Activated effector memory CD4-positive, alpha-beta T cell treated with anti-CD3 and anti-CD28 coated beads, Interleukin-2, amount 50 U/mL, for 16 hours (primary cell): Measurements from ENCODE around the gene EXOC3.
"Not testable (repeated sequence)": the region's sequence is repeated elsewhere in the genome, so short reads cannot be mapped to it uniquely, and the experiment has no call there.

ENCODE experiments used
- DNase-seq: peaks from one replicate; pipeline ENCODE4 v3.0.0-alpha.2; 2020

Gene EXOC3

GRCh38 chr5:507986-508575 lies 65.1 kb downstream of the EXOC3 start:
- not testable (repeated sequence) for DNase-seq

- DNase-seq, result no peak
Observed at GRCh38 chr5:509611-510185, 66.7 kb downstream of the EXOC3 start.

DNA sequence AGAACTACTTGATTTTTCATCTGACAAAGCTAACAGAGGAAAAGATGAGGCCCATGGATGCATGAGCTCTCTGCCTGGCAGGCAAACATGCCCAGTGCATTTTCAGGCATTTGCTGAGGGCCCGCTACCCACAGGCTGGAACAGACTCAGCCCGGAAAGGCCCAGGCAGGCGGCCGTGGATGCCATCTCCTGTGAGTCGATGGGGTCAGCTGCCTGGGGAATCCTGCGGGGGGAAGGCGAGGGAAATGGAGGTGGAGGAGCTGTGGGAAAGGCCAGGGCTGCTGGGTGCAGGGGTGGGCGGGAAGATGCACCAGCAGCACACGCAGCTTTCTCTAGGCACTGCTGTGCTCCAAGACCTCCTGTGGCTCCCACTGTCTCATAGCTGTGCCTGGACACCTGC lies 67.5 kb downstream of the EXOC3 start:
- DNase-seq, result no peak

- DNase-seq, result no peak
Observed at GRCh38 chr5:511476-511875, 68.5 kb downstream of the EXOC3 start.

- DNase-seq, result no peak
Observed at GRCh38 chr5:513216-514100, 70.5 kb downstream of the EXOC3 start.

DNA sequence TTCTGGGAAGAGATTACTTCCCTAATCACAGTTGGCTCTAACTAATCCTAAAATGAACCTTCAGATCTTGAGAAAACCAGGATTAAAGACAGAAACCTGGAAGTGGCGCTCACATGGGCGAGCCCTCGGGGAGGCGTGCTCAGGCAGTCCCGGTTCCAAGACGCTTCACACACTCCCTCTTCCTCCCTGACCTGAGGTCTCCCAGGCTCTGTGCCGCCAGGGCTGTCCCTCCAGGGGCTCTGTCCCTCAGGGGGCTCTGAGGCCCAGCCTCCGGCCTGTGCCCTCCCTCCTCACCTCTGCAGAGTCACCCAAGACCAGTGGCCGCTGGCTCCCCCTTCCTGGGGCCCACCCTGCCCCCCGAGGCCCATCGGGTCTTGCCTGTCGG lies 71.1 kb downstream of the EXOC3 start:
- DNase-seq, result no peak

DNA sequence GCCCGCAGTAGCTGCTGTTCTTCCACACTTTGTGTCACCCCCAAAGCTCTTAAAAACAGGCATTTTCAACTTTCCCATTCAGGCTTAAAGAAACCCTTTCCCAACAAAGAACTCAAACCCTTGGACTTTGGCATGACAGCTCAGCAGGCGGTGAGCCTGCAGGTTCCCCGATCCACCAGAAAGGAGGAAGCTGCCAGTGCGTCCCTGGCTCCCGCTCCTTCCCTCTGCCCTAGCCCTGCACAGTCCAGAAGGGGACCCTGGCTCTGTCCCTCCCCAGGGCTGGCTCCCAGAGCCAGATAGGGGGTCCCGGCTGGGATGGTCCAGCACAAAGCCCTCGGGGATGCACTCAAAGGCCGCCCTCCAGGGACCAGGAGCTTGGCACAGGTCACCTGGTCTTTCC lies 71.7 kb downstream of the EXOC3 start:
- DNase-seq, result no peak

DNA sequence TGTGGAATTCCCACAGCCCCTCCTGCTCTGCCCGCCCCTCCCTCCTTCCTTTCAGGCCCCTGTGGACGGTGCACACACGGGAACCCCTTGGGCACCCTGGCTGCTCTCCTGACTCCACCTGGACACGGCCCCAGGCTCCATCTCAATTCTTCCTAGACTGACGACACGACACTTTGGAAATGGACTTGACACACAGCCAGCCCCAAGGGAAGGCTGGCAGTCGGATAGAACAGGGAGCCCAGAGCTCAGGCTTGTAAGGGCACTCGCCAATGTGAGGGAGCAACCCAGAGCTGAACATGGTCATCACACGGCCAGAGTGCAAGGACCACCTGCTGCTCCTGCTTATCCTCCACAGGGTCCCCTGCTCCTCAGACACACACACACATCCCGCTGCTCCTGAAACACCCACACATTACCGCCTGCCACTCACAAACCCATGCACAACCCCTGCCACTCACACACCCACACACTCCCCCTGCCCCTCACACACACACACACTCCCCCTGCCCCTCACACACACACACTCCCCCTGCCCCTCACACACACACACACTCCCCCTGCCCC lies 72.4 kb downstream of the EXOC3 start:
- DNase-seq, result no peak

- no peak for DNase-seq
Observed at GRCh38 chr5:516338-516925, 73.5 kb downstream of the EXOC3 start.
